Left lung (tissue), 10 donors: ENCODE data around the gene PLD1. TPM values are rescaled to one million over a fixed set of nuclear protein-coding genes. Genes with fewer than 3 reads are reported as not detected.

Source experiments
- ATAC-seq: fragments of 200-7000 bp; cut with Tn5 transposase; one replicate; pipeline ENCODE4 v1.9.1; 2020; ENCODE audit warnings: moderate library complexity
- DNase-seq, 4 donors: peaks; one replicate each; pipeline ENCODE4 v3.0.0-alpha.2; 2013 to 2020
- H3K27ac ChIP-seq, 2 donors: fragments of 200-600 bp; sonication (generic) in 1 of 2; one replicate each; pipeline versions ENCODE4 v1.5.0 to v1.8.0; 2020 to 2021
- H3K27me3 ChIP-seq, 2 donors: fragments of 200-600 bp; sonication (generic) in 1 of 2; one replicate each; pipeline versions ENCODE4 v1.5.0 to v1.8.0; 2020 to 2021
- H3K36me3 ChIP-seq, 2 donors: fragments of 200-600 bp; sonication (generic) in 1 of 2; one replicate each; pipeline versions ENCODE4 v1.5.0 to v1.8.0; 2020 to 2021
- H3K4me1 ChIP-seq, 2 donors: fragments of 200-600 bp; one replicate each; pipeline ENCODE4 v1.8.0; 2021
- H3K4me3 ChIP-seq, 2 donors: fragments of 200-600 bp; sonication (generic) in 1 of 2; one replicate each; pipeline versions ENCODE4 v1.5.0 to v1.8.0; 2020 to 2021; ENCODE audit warnings: mild to moderate bottlenecking in 1 of 2
- H3K9me3 ChIP-seq, 2 donors: fragments of 200-600 bp; sonication (generic) in 1 of 2; one replicate each; pipeline versions ENCODE4 v1.5.0 to v1.8.0; 2020 to 2021
- CTCF ChIP-seq, 2 donors: fragments of 200-600 bp; sonication (generic) in 1 of 2; IDR thresholded peaks; one replicate each; pipeline versions ENCODE4 v1.5.0 to v1.8.0; 2021; ENCODE audit warnings: antibody characterized with exemption in 2 of 2
- intact Hi-C, 2 donors: fragments of 100-400 bp; cut with DNase I; formaldehyde crosslinking; loops; one replicate each; pipeline versions ENCODE4 v1.11.2 to v1.14.2; 2022
- polyA plus RNA-seq, 6 donors: library from polyadenylated mRNA; unstranded; fragments of 120-200 nt; gene quantifications; one replicate each; pipeline ENCODE4 v1.2.1, GENCODE V29; 2013; ENCODE audit not compliant: insufficient read length in 6 of 6
- total RNA-seq, 2 donors: library from RNA; stranded (reverse); fragmentation: NEBNext Ultra II Directional; extraction: Animal tissue kit (Norgen Biotek cat#: 25700); gene quantifications; one replicate each; pipeline ENCODE4 v1.2.1, GENCODE V29; 2021
- donor health status: DM: no; HTN: yes; CAD: no.
- donor health status: DM: no; HTN: no; CAD: no.

PLD1 gene
- total and polyA plus RNA-seq, 8 donors: 2.9 to 18.7 (median 5.8) TPM

- Histone ChIP-seq H3K36me3 (no peaks in the 10 kb centered on the region), H3K9me3 (no peaks in the 10 kb centered on the region), H3K27ac (no peak overlapping the region), H3K27me3 (no peaks in the 10 kb centered on the region), H3K4me1 (peaks cover 0 to 32% of the 10 kb centered on the region in 2 donors), H3K4me3 (no peak overlapping the region)
- ATAC-seq (no peak), DNase-seq (no peak)
- TF ChIP-seq CTCF (IDR thresholded peaks at IDR 0.05): no peak
- intact Hi-C loops: no loop called here
These were observed 12.4 kb downstream of the PLD1 start for GRCh38 chr3:171797873-171798272.

GRCh38 chr3:171797265-171797679 lies 13.0 kb downstream of the PLD1 start:
- H3K4me3 ChIP-seq: no peak overlapping the region
- no peak overlapping the region for H3K27ac ChIP-seq
- ATAC-seq: no peak
- no peak for DNase-seq
- H3K9me3 ChIP-seq: no peaks in the 10 kb centered on the region
- H3K27me3 ChIP-seq: no peaks in the 10 kb centered on the region
- peaks cover 0 to 33% of the 10 kb centered on the region in 2 donors for H3K4me1 ChIP-seq
- H3K36me3 ChIP-seq: no peaks in the 10 kb centered on the region
- intact Hi-C loops: no loop called here
- TF ChIP-seq CTCF (IDR thresholded peaks at IDR 0.05): no peak

DNA sequence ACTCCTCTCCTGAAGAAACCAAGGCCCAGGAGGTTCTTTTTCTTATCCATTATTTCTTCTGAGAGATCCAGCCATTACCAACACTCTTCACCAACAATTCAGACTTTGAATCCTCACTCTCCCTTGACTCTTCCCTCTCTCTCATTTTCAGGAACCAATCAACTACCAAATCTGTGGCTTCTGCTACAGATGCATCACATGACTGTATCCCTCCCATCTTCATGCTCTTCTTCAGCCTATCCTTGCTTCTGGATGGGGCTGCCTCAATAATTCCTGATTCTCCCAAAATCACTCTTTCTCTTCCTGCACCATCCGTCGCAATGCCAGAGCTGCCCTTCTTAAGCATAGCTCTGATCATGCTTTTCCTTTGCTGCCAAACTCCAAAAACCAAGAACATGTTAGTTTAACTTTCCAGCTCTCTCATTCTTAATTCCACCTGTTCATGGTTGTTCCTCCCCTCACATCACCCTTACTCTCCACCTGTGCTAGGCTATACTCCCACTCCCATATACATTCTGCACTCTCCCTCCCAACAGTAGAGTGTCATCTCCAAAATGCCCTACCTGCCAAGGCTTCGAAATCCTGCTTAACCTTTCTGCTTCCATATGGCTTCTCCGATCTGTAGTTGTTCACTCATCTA lies 13.5 kb downstream of the PLD1 start:
- Histone ChIP-seq H3K36me3 (no peaks in the 10 kb centered on the region), H3K27me3 (no peaks in the 10 kb centered on the region), H3K9me3 (no peaks in the 10 kb centered on the region), H3K4me1 (peaks cover 0 to 33% of the 10 kb centered on the region in 2 donors), H3K4me3 (no peak overlapping the region), H3K27ac (no peak overlapping the region)
- intact Hi-C loops: no loop called here
- DNase-seq (no peak), ATAC-seq (no peak)
- no peak for TF ChIP-seq CTCF (IDR thresholded peaks at IDR 0.05)

- DNase-seq (no peak), ATAC-seq (no peak)
- intact Hi-C loops: no loop called here
- Histone ChIP-seq H3K27me3 (no peaks in the 10 kb centered on the region), H3K9me3 (no peaks in the 10 kb centered on the region), H3K36me3 (no peaks in the 10 kb centered on the region), H3K27ac (peak overlapping the region; percentile 51 to 72), H3K4me3 (no peak overlapping the region), H3K4me1 (peaks cover 0 to 41% of the 10 kb centered on the region in 2 donors)
- TF ChIP-seq CTCF (IDR thresholded peaks at IDR 0.05): no peak
These were observed 17.8 kb downstream of the PLD1 start for GRCh38 chr3:171792531-171792930.

DNA sequence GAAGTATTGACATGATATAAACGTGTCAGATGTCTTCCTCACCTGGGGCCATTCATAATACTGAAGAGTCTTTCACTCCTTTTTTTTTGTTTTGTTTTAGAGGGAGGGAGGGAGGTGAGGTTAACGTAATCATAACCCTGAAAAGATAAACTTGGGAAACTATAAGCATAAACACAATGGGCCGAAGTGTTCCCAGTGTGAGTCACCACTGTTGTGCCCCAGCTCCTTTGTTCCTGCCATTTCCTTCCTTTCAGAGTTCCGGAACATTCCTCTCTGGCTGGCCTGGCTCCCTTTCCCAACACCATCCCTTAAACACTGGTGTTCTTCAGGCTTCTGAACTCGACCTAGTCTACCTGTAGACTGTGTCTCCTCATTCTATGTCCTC lies 18.6 kb downstream of the PLD1 start:
- ATAC-seq: peak; percentile 57
- Histone ChIP-seq H3K4me1 (peaks cover 0 to 35% of the 10 kb centered on the region in 2 donors), H3K4me3 (no peak overlapping the region), H3K9me3 (no peaks in the 10 kb centered on the region), H3K36me3 (no peaks in the 10 kb centered on the region), H3K27me3 (no peaks in the 10 kb centered on the region), H3K27ac (peak overlapping the region; percentile 51 to 72)
- intact Hi-C loops: no loop called here
- no peak for DNase-seq
- TF ChIP-seq CTCF (IDR thresholded peaks at IDR 0.05): no peak
